ENCODE data around the gene ZDHHC24.
"Not testable (repeated sequence)": the region's sequence is repeated elsewhere in the genome, so short reads cannot be mapped to it uniquely, and the experiment has no call there.

Gene ZDHHC24

DNA sequence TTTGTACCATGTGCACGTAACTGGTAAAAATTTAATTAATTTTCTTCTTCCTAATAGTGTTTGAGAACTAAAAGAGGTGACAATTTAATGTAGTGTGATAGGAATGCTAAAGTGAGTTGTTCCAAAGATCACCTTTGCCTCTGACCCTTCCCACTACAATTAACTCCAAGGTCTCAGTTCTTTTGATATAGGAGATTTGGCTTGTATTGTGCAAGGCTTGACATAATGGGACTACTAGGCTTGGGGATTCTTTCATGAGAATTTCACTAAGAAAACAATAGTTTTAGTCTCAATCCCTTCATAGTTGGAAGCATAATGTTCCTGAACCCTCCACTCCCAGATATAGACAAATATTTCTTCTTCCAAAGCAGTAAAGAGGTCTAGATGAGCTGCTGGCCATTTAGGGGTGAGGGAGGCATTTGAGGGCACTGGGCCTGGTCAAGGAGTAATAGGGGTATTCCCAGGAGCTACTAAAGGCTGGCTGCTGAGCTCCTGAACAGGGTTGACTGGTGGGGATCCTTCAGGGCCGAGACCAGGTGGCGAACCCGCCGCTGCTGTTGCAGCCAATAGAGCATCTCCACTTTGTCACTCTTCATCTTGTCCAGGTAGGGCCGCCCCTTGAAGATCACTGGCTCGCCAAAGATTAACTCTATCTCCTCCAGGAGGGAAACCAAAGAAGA, 44.3 kb upstream of the ZDHHC24 start:
- no peak overlapping the region for H3K4me3 ChIP-seq (ENCODE audit: low read depth, low read length)
- DNase-seq (ENCODE audit: low read depth, low spot score): no peak
- in situ Hi-C loops (cut with HindIII; ENCODE audit: low sequenced_read_pairs): no loop called here
- TF ChIP-seq, protein P1, sequence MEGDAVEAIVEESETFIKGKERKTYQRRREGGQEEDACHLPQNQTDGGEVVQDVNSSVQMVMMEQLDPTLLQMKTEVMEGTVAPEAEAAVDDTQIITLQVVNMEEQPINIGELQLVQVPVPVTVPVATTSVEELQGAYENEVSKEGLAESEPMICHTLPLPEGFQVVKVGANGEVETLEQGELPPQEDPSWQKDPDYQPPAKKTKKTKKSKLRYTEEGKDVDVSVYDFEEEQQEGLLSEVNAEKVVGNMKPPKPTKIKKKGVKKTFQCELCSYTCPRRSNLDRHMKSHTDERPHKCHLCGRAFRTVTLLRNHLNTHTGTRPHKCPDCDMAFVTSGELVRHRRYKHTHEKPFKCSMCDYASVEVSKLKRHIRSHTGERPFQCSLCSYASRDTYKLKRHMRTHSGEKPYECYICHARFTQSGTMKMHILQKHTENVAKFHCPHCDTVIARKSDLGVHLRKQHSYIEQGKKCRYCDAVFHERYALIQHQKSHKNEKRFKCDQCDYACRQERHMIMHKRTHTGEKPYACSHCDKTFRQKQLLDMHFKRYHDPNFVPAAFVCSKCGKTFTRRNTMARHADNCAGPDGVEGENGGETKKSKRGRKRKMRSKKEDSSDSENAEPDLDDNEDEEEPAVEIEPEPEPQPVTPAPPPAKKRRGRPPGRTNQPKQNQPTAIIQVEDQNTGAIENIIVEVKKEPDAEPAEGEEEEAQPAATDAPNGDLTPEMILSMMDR (IDR thresholded peaks at IDR 0.05; ENCODE audit: low read depth, low read length): no peak

DNA sequence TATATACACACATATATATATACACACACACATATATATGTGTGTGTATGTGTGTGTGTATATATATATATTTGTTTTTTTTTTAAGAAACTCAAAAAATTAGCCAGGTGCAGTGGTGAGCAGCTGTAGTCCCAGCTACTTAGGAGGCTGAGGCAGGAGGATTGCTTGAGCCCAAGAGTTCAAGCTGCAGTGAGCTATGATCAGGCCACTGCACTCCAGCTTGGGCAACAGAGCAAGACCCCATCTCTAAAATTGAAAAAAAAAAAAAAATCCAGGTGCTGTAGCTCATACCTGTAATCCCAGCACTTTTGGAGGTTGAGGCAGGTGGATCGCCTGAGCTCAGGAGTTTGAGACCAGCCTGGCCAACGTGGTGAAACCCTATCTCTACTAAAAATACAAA, 43.5 kb upstream of the ZDHHC24 start:
- DNase-seq (ENCODE audit: low read depth, low spot score); in situ Hi-C loops (cut with HindIII; ENCODE audit: low sequenced_read_pairs); H3K4me3 ChIP-seq (ENCODE audit: low read depth, low read length): not testable (repeated sequence)

DNA sequence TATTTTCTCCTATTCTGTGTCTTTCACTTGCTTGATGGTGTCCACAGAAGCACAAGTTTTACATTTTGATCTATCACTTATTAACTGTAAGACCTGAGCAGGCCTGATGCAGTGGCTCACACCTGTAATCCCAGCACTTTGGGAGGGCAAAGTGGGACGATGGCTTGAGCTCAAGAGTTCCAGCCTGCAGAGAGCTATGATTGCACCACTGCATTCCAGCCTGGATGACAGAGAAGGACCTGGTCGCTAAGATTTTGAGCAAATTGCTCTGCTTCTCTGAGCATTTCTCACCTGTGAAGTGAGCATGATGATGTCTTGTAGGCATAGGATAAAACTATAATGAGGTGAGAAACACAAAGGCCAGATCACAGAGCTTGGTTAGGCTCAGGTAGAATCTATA, 40.3 kb upstream of the ZDHHC24 start:
- DNase-seq (ENCODE audit: low read depth, low spot score): no peak
- H3K4me3 ChIP-seq (ENCODE audit: low read depth, low read length): no peak overlapping the region
- TF ChIP-seq, protein P1 (IDR thresholded peaks at IDR 0.05; ENCODE audit: low read depth, low read length): no peak
- in situ Hi-C loops (cut with HindIII; ENCODE audit: low sequenced_read_pairs): no loop called here

DNA sequence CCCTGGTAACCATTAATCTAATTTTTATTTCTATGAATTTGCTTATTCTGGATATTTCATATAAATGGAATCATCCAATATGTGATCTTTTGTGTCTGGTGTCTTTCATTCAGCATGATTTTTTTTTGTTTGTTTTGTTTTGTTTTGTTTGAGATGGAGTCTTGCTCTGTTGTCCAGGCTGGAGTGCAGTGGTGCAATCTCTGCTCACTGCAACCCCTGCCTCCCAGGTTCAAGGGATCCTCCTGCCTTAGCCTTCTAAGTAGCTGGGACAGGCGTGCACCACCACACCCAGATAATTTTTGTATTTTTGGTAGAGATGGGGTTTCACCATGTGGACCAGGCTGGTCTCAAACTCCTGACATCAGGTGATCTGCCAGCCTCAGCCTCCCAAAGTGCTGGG, 39.6 kb upstream of the ZDHHC24 start:
- H3K4me3 ChIP-seq (ENCODE audit: low read depth, low read length); DNase-seq (ENCODE audit: low read depth, low spot score); in situ Hi-C loops (cut with HindIII; ENCODE audit: low sequenced_read_pairs): not testable (repeated sequence)

DNA sequence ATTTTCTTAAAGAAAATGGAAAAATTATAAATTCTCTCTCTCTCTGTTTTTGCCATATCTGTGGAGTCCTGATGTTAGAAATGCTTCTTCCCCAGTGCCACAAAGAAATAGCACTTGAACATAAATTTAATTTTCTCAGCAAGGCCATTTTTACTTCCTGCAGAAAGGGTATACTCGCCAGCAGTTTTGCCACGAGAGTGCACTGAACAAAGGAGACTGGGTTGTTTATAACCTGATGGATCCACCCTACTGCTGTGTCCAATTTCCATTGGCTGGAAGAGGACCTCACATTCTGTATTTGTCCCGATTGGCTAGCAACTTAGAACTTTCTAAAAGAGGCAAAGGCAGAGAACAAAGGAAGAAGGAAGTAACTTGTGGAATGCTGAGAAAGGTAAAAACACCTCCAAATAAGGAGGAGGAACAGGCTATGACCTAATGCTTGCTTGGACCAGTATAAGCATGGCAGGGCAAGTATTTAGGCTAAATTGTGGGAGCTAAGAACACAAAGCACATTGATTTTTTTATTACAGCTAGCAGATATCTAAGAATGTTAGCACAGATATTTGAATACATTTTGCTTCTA, 36.8 kb upstream of the ZDHHC24 start:
- DNase-seq (ENCODE audit: low read depth, low spot score); in situ Hi-C loops (cut with HindIII; ENCODE audit: low sequenced_read_pairs); H3K4me3 ChIP-seq (ENCODE audit: low read depth, low read length): not testable (repeated sequence)

DNA sequence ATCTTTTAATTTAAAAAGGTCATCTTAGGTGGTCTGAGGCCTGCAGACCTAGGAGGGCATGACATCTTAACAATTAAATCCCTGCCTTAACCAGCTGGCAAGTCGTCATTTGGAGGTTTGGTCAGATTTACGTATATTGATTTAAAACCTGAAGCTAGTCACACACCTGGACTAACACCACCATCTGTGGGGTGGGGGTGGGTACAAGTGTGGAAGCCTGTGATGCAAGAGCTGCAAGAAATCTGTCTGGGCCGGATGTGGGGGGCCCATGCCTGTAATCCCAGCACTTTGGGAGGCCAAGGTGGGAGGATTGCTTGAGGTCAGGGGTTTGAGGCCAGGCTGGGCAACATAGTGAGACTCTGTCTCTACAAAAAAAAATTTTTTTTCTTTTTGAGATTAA, 35.4 kb upstream of the ZDHHC24 start:
- TF ChIP-seq, protein P1 (IDR thresholded peaks at IDR 0.05; ENCODE audit: low read depth, low read length): no peak
- DNase-seq (ENCODE audit: low read depth, low spot score): no peak
- no peak overlapping the region for H3K4me3 ChIP-seq (ENCODE audit: low read depth, low read length)
- in situ Hi-C loops (cut with HindIII; ENCODE audit: low sequenced_read_pairs): no loop called here

DNA sequence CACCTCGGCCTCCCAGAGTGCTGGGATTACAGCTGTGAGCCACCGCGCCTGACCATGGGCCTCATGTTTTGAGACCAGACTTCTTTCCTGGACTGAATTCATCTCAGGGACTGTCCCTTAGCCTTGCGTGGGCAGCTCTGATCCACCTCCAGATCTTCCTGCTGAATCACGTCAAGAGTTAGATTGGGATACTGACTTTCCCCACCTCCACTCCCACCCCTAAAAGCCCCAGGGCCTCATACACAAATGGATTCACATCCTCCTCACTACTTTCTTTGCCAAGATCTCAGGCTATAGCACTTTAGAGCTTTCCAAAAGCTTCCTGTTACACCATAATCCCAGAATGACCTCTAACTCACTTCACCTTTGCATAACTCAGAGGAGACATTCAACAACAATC, 35.0 kb upstream of the ZDHHC24 start:
- no peak overlapping the region for H3K4me3 ChIP-seq (ENCODE audit: low read depth, low read length)
- TF ChIP-seq, protein P1 (IDR thresholded peaks at IDR 0.05; ENCODE audit: low read depth, low read length): no peak
- DNase-seq (ENCODE audit: low read depth, low spot score): no peak
- in situ Hi-C loops (cut with HindIII; ENCODE audit: low sequenced_read_pairs): no loop called here

DNA sequence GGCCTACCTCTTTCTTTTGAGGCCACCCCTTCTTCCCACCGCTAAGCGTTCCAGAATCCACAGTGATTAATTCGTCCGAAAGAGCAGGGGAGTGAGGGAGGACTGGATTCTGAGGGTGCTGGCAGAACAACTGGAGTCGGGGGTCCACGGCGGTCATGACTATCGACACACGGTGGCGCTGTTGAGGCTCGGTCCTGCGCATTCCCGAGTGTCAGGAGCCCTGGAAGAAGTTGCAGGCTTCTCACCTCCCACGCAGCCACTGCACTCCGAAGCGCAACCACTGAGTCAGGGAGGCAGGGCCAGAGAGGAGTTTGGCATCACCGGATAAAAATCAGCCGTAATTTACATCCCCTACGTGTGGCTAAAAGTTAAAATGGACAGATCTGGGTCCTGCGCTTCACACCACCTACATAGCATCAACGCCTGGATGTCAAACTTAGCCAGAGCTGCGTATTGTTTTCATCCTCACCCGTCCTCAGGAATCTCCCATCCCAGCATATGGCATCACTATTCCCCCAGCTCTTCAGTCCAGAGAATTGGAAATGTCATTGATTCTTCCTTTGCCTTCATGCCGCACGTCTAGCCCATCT, 33.3 kb upstream of the ZDHHC24 start:
- TF ChIP-seq, protein P1 (IDR thresholded peaks at IDR 0.05; ENCODE audit: low read depth, low read length): peak; percentile 85
- no peak overlapping the region for H3K4me3 ChIP-seq (ENCODE audit: low read depth, low read length)
- in situ Hi-C loops (cut with HindIII; ENCODE audit: low sequenced_read_pairs): no loop called here
- peak; percentile 57 for DNase-seq (ENCODE audit: low read depth, low spot score)

Data from astrocyte of the spinal cord (primary cell).